GM12878 (cell line): Measurements from ENCODE around the gene PTPRD. TPM values are rescaled to one million over a fixed set of nuclear protein-coding genes. Genes with fewer than 3 reads are reported as not detected.

ENCODE experiments used
- ATAC-seq: fragments of 200-7000 bp; cut with Tn5 transposase; 3 replicates; pipeline ENCODE4 v1.9.1; 2020; ENCODE audit warnings: mild to moderate bottlenecking, moderate library complexity
- BruUV-seq: library from RNA; stranded (reverse); fragments of 400-500 nt; replicated peaks from 2 replicates; lab custom pipeline; 2021; lab: Mats Ljungman, UMichigan
- CTCF ChIA-PET: fragments of 300-600 bp; sonication (Branson Sonifier 250); formaldehyde crosslinking; extraction: SDS; loops from one replicate; lab custom pipeline; 2021; ENCODE audit warnings: inconsistent platforms; lab: Yijun Ruan, JAX
- POLR2A ChIA-PET: fragments of 350-600 bp; formaldehyde crosslinking; extraction: SDS; loops from one replicate; lab custom pipeline; 2021; ENCODE audit warnings: inconsistent platforms; lab: Charles Lee
- RAD21 ChIA-PET: fragments of 300-600 bp; sonication (Branson Sonifier 250); formaldehyde crosslinking; loops from one replicate; lab custom pipeline; 2023; ENCODE audit warnings: antibody characterized with exemption; ENCODE audit not compliant: unreplicated experiment; lab: Charles Lee
- SMC1A ChIA-PET: fragments of 300-600 bp; sonication (Branson Sonifier 250); formaldehyde crosslinking; loops from one replicate; lab custom pipeline; 2023; ENCODE audit not compliant: unreplicated experiment, uncharacterized antibody; lab: Charles Lee
- DNase-seq: peaks from one replicate; pipeline ENCODE4 v3.0.0-alpha.2; 2011; ENCODE audit warnings: low read depth, low spot score
- FAIRE-seq: peaks from 3 replicates; lab custom pipeline; 2011; peaks lifted over from hg19 to GRCh38; lab: Jason Lieb, UNC
- H2AFZ ChIP-seq: 2 replicates; pipeline ENCODE4 v1.6.0; 2011; ENCODE audit warnings: low read depth, low read length, control low read depth; ENCODE audit not compliant: control insufficient read depth
- H3K27ac ChIP-seq: 2 replicates; pipeline ENCODE4 v1.5.1; 2011; ENCODE audit warnings: control low read depth; ENCODE audit not compliant: control insufficient read depth, insufficient read depth
- H3K27me3 ChIP-seq, 2 experiments: replicated peaks in 1 of 2; 2 replicates each; pipeline versions ENCODE4 v1.6.0 to v1.6.1; 2011; ENCODE audit warnings: low read length in 1 of 2; ENCODE audit not compliant: control insufficient read depth in 2 of 2, insufficient read depth in 2 of 2
- H3K36me3 ChIP-seq, 2 experiments: 2 replicates each; pipeline ENCODE4 v1.5.1; 2011; ENCODE audit warnings: low read length in 1 of 2; ENCODE audit not compliant: control insufficient read depth in 2 of 2, insufficient read depth in 2 of 2
- H3K4me1 ChIP-seq: 2 replicates; pipeline ENCODE4 v1.6.1; 2011; ENCODE audit warnings: mild to moderate bottlenecking, low read length, moderate library complexity, mixed read lengths; ENCODE audit not compliant: control insufficient read depth, insufficient read depth
- H3K4me2 ChIP-seq: 2 replicates; pipeline ENCODE4 v1.6.0; 2011; ENCODE audit warnings: control low read depth; ENCODE audit not compliant: control insufficient read depth, insufficient read depth
- H3K4me3 ChIP-seq: fragments of 200-600 bp; sonication (generic); 2 replicates; pipeline ENCODE4 v1.5.1; 2016
- H3K79me2 ChIP-seq: 2 replicates; pipeline ENCODE4 v1.6.0; 2011; ENCODE audit warnings: low read length; ENCODE audit not compliant: control insufficient read depth, insufficient read depth
- H3K9ac ChIP-seq: 2 replicates; pipeline ENCODE4 v1.8.0; 2011; ENCODE audit warnings: low read length, control low read depth, mixed read lengths; ENCODE audit not compliant: control insufficient read depth, insufficient read depth
- H3K9me3 ChIP-seq: replicated peaks from 3 replicates; pipeline ENCODE4 v1.5.1; 2011; ENCODE audit warnings: mild to moderate bottlenecking, low read length; ENCODE audit not compliant: control insufficient read depth, insufficient read depth
- H4K20me1 ChIP-seq: 2 replicates; pipeline ENCODE4 v1.6.0; 2011; ENCODE audit not compliant: control insufficient read depth, insufficient read depth
- CTCF ChIP-seq, 3 experiments: IDR thresholded peaks in 2 of 3; conservative IDR thresholded peaks in 1 of 3; 2 replicates each; pipeline ENCODE4 v1.5.1; 2011; ENCODE audit warnings: low read depth in 3 of 3, low read length in 3 of 3, mild to moderate bottlenecking in 3 of 3, control low read depth in 2 of 3, moderate library complexity in 2 of 3, inconsistent platforms in 1 of 3, mixed read lengths in 1 of 3; ENCODE audit not compliant: control insufficient read depth in 2 of 3, insufficient read depth in 1 of 3; ENCODE audit errors: extremely low read depth in 1 of 3
- NR2F1 ChIP-seq: fragments of 450-650 bp; conservative IDR thresholded peaks from 2 replicates; pipeline ENCODE4 v1.6.1; 2017; ENCODE audit warnings: mild to moderate bottlenecking
- PAX5 ChIP-seq: IDR thresholded peaks from 2 replicates; pipeline ENCODE4 v1.6.1; 2011; ENCODE audit warnings: low read depth, low read length, borderline replicate concordance
- RAD21 ChIP-seq: IDR thresholded peaks from 2 replicates; pipeline ENCODE4 v1.6.1; 2011; ENCODE audit warnings: mild to moderate bottlenecking, low read depth, low read length, moderate library complexity; ENCODE audit not compliant: insufficient read depth
- SIX5 ChIP-seq: IDR thresholded peaks from 2 replicates; pipeline ENCODE4 v1.6.1; 2011; ENCODE audit warnings: mild to moderate bottlenecking, low read depth, low read length, moderate library complexity; ENCODE audit not compliant: severe bottlenecking
- SMC3 ChIP-seq: IDR thresholded peaks from 2 replicates; pipeline ENCODE4 v1.6.1; 2011; ENCODE audit warnings: low read length, improper control_type of control experiment, borderline replicate concordance
- ZNF274 ChIP-seq: IDR thresholded peaks from one replicate; pipeline ENCODE4 v1.8.0; 2011; ENCODE audit not compliant: insufficient read length, insufficient read depth
- WGBS: methylation state at CpG from one replicate; pipeline ENCODE4 v1.1.6; 2016; ENCODE audit warnings: low lambda C conversion rate; ENCODE audit not compliant: insufficient replicate concordance, insufficient coverage; ENCODE audit errors: missing lambda C conversion rate; 5-methylcytosine and 5-hydroxymethylcytosine counted together
- in situ Hi-C: fragments of 300-500 bp; cut with MboI; formaldehyde crosslinking; loops from 9 replicates; pipeline ENCODE4 v1.14.3; 2018; ENCODE audit warnings: mixed read lengths
- intact Hi-C: fragments of 100-400 bp; cut with micrococcal nuclease; formaldehyde crosslinking; loops from one replicate; pipeline ENCODE4 v1.14.2; 2022; ENCODE audit not compliant: unreplicated experiment
- polyA plus RNA-seq, 11 experiments: library from polyadenylated mRNA; depleted of rRNA in 4 of 11; unstranded in 6 of 11; stranded (reverse) in 5 of 11; fragments of >200 nt; fragmentation: Nextera tagmentation in 4 of 11; fragmentation: Illumina TruSeq in 1 of 11; extraction: Ambion mirVana in 4 of 11; extraction: Trizol in 1 of 11; gene quantifications; 1 replicate in 1 of 11; 2 replicates in 10 of 11; pipeline versions ENCODE4 v1.2.1 to v1.2.3, GENCODE V29; 2011 to 2016; ENCODE audit warnings: inconsistent platforms in 2 of 11, missing spikeins in 2 of 11, low read depth in 1 of 11
- total RNA-seq, 4 experiments: library from RNA; depleted of rRNA in 3 of 4; stranded (reverse); fragments of >200 nt in 3 of 4; fragmentation: Illumina TruSeq in 1 of 4; extraction: Trizol in 1 of 4; gene quantifications; 2 replicates each; pipeline versions ENCODE4 v1.2.1 to v1.2.3, GENCODE V29; 2013 to 2021
- TF ChIP-seq, protein P1 (sequence below): IDR thresholded peaks from 2 replicates; pipeline ENCODE4 v1.6.1; 2011; ENCODE audit warnings: mild to moderate bottlenecking, low read depth, low read length, moderate library complexity; ENCODE audit not compliant: insufficient replicate concordance
- TF ChIP-seq, protein P2 (sequence below): fragments of 450-650 bp; formaldehyde crosslinking; IDR thresholded peaks from 2 replicates; pipeline ENCODE4 v1.4.0; 2020; ENCODE audit warnings: mild to moderate bottlenecking, moderate library complexity

Gene PTPRD
- total and polyA plus RNA-seq, 10 of the 15 experiments (the other 5 are each of a cell fraction or from before 2014, with no cell fraction given): under 0.01 to 0.05 (median 0.01) TPM; not detected in 7

DNA sequence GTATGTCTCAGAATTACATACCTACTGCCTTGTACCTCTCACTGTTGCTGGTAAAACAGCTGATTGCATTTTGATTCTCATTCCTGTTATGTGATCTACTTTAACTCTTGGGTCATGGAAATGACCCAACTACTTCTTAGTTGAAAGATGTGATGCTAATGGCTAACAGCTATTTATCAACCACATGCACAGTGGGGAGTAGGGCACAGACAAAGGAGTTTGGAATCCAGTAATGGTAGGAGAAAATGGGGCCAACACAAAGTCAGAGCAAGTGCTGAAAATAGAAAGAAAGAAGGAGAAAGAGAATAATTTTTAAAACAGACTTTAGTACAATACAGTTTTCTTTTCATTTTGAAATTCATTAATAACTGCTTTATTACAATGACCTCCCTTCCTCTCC is 241.0 kb downstream of the PTPRD start (continued):
- TF ChIP-seq ZNF274 (no peak), PAX5 (no peak), NR2F1 (no peak)
- TF ChIP-seq, protein P1, sequence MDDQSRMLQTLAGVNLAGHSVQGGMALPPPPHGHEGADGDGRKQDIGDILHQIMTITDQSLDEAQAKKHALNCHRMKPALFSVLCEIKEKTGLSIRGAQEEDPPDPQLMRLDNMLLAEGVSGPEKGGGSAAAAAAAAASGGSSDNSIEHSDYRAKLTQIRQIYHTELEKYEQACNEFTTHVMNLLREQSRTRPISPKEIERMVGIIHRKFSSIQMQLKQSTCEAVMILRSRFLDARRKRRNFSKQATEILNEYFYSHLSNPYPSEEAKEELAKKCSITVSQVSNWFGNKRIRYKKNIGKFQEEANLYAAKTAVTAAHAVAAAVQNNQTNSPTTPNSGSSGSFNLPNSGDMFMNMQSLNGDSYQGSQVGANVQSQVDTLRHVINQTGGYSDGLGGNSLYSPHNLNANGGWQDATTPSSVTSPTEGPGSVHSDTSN: no peak

DNA sequence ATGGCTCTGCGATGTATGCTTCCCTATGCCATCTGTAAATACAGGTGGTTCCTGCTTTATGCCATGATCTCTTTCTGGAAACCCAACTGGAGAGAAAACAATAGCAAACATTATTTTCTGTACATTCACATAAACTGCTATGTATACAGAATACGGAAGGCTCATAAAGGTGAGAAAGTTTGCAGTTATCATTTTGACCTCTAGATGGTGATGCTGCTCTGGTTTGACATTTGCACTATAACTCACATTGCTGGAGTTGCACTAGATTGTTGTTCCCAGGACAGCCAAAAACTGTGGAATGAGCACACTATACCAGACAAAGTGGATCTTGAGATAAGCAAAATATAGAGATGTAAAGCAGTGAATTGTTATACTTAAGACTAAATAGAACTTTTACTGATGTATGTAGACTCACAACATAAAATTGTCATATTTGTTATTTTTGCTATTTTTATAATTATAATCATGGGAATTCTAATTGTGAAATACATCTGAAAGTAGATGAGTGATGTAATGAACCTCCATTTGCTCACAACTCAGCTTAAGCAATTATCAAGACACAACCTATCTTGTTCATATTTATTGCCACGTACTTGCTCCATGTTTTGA is 246.5 kb downstream of the PTPRD start:
- Histone ChIP-seq H3K9me3 (no peaks in the 10 kb centered on the region), H3K27ac (no peak overlapping the region), H3K79me2 (no peaks in the 10 kb centered on the region), H3K9ac (no peak overlapping the region), H3K4me1 (no peaks in the 10 kb centered on the region), H3K4me2 (no peak overlapping the region), H4K20me1 (no peaks in the 10 kb centered on the region), H3K27me3 (no peaks in the 10 kb centered on the region), H2AFZ (no peak overlapping the region), H3K36me3 (no peaks in the 10 kb centered on the region), H3K4me3 (no peak overlapping the region)
- TF ChIP-seq, protein P2, sequence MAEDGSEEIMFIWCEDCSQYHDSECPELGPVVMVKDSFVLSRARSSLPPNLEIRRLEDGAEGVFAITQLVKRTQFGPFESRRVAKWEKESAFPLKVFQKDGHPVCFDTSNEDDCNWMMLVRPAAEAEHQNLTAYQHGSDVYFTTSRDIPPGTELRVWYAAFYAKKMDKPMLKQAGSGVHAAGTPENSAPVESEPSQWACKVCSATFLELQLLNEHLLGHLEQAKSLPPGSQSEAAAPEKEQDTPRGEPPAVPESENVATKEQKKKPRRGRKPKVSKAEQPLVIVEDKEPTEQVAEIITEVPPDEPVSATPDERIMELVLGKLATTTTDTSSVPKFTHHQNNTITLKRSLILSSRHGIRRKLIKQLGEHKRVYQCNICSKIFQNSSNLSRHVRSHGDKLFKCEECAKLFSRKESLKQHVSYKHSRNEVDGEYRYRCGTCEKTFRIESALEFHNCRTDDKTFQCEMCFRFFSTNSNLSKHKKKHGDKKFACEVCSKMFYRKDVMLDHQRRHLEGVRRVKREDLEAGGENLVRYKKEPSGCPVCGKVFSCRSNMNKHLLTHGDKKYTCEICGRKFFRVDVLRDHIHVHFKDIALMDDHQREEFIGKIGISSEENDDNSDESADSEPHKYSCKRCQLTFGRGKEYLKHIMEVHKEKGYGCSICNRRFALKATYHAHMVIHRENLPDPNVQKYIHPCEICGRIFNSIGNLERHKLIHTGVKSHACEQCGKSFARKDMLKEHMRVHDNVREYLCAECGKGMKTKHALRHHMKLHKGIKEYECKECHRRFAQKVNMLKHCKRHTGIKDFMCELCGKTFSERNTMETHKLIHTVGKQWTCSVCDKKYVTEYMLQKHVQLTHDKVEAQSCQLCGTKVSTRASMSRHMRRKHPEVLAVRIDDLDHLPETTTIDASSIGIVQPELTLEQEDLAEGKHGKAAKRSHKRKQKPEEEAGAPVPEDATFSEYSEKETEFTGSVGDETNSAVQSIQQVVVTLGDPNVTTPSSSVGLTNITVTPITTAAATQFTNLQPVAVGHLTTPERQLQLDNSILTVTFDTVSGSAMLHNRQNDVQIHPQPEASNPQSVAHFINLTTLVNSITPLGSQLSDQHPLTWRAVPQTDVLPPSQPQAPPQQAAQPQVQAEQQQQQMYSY (CRISPR knock-in tag): no peak
- TF ChIP-seq RAD21: peak; percentile 82
- peak; percentile 56 to 80 (median 63) for TF ChIP-seq CTCF (IDR thresholded peaks at IDR 0.05 in 2 of 3, conservative IDR thresholded peaks at IDR 0.05 in 1 of 3; ENCODE audit: control insufficient read depth in 2 of 3, extremely low read depth in 1 of 3, insufficient read depth in 1 of 3, low read depth in 3 of 3, low read length in 3 of 3)
- TF ChIP-seq SIX5: no peak
- TF ChIP-seq SMC3: peak; percentile 54; the same call in 1 of the 2 replicates
- intact Hi-C loops: loop anchor here (5.0 kb wide), 2 partner anchors 951 to 1961 kb away; no protein-coding TSS in a partner anchor
- DNase-seq: peak; percentile 13
- ChIA-PET SMC1A (interaction anchor here (1.3 kb wide), 1 partner anchor 9 kb away, joined by 3 read pairs; no protein-coding TSS in a partner anchor), POLR2A (no interaction called here), CTCF (interaction anchor here (0.8 to 1.8 kb wide), 2 partner anchors 19 to 231 kb away, joined by 3 to 4 read pairs; no protein-coding TSS in a partner anchor), RAD21 (interaction anchor here (1.6 kb wide), 1 partner anchor 1963 kb away, joined by 6 read pairs; no protein-coding TSS in a partner anchor)
- peak; percentile 89 for ATAC-seq
- WGBS: 19% methylated on average over 3 of the region's 3 CpGs
- FAIRE-seq: peak; percentile 66
- in situ Hi-C loops: loop anchor here (25.0 kb wide), 1 partner anchor 1971 kb away; no protein-coding TSS in a partner anchor
- no TSS peak for BruUV-seq
